Liver (tissue), 9 donors: ENCODE results near the gene WFS1. TPM values are rescaled to one million over a fixed set of nuclear protein-coding genes. Genes with fewer than 3 reads are reported as not detected.

Experiments used
- DNase-seq: peaks from one replicate; pipeline ENCODE4 v3.0.0-alpha.2; 2017; ENCODE audit warnings: low spot score
- H3K27ac ChIP-seq, 2 donors: one replicate each; pipeline ENCODE4 v1.7.0; 2013; ENCODE audit warnings: inconsistent platforms in 2 of 2, low read length in 2 of 2, control low read depth in 1 of 2, low read depth in 1 of 2, mild to moderate bottlenecking in 1 of 2
- H3K27me3 ChIP-seq, 4 donors: one replicate each; pipeline versions ENCODE4 v1.6.1 to v1.7.0; 2013; ENCODE audit warnings: low read length in 3 of 4, inconsistent platforms in 1 of 4, mild to moderate bottlenecking in 1 of 4, moderate library complexity in 1 of 4; ENCODE audit not compliant: control insufficient read depth in 4 of 4, insufficient read depth in 4 of 4
- H3K36me3 ChIP-seq, 4 donors: one replicate each; pipeline versions ENCODE4 v1.6.1 to v1.7.0; 2013; ENCODE audit warnings: low read length in 3 of 4, mild to moderate bottlenecking in 3 of 4, low read depth in 1 of 4, moderate library complexity in 1 of 4; ENCODE audit not compliant: control insufficient read depth in 4 of 4, insufficient read depth in 3 of 4
- H3K4me1 ChIP-seq, 4 donors: one replicate each; pipeline versions ENCODE4 v1.6.1 to v1.7.0; 2013; ENCODE audit warnings: low read length in 3 of 4, mild to moderate bottlenecking in 3 of 4, moderate library complexity in 1 of 4; ENCODE audit not compliant: control insufficient read depth in 4 of 4, insufficient read depth in 4 of 4
- H3K4me3 ChIP-seq, 3 donors: one replicate each; pipeline versions ENCODE4 v1.6.1 to v1.7.0; 2013; ENCODE audit warnings: low read length in 3 of 3, control low read depth in 1 of 3, low read depth in 1 of 3, mild to moderate bottlenecking in 1 of 3
- H3K9ac ChIP-seq, 2 donors: one replicate each; pipeline ENCODE4 v1.7.0; 2013; ENCODE audit warnings: low read length in 2 of 2, mild to moderate bottlenecking in 2 of 2, moderate library complexity in 2 of 2, control low read depth in 1 of 2, low read depth in 1 of 2
- H3K9me3 ChIP-seq, 4 donors: one replicate each; pipeline versions ENCODE4 v1.6.1 to v1.7.0; 2013; ENCODE audit warnings: low read length in 3 of 4; ENCODE audit not compliant: control insufficient read depth in 4 of 4
- CTCF ChIP-seq: fragments of 150-350 bp; IDR thresholded peaks from 2 replicates; pipeline ENCODE4 v1.5.1; 2017; ENCODE audit warnings: improper control_type of control experiment, low read depth, low read length; ENCODE audit not compliant: missing input control
- EGR1 ChIP-seq, 2 donors: IDR thresholded peaks; 2 replicates each; pipeline ENCODE4 v1.6.1; 2016 to 2018; ENCODE audit warnings: antibody characterized with exemption in 2 of 2, low read depth in 2 of 2
- FOXA1 ChIP-seq: IDR thresholded peaks from 2 replicates; pipeline ENCODE4 v1.6.1; 2016; ENCODE audit warnings: antibody characterized with exemption
- FOXA2 ChIP-seq: IDR thresholded peaks from 2 replicates; pipeline ENCODE4 v1.6.1; 2016; ENCODE audit warnings: antibody characterized with exemption
- GABPA ChIP-seq, 2 donors: IDR thresholded peaks in 1 of 2; conservative IDR thresholded peaks in 1 of 2; 2 replicates each; pipeline ENCODE4 v1.6.1; 2016; ENCODE audit warnings: antibody characterized with exemption in 2 of 2, mild to moderate bottlenecking in 1 of 2, moderate library complexity in 1 of 2
- HNF4A ChIP-seq, 2 donors: conservative IDR thresholded peaks; 2 replicates each; pipeline ENCODE4 v1.6.1; 2016; ENCODE audit warnings: antibody characterized with exemption in 2 of 2, mild to moderate bottlenecking in 2 of 2
- HNF4G ChIP-seq: IDR thresholded peaks from 2 replicates; pipeline ENCODE4 v1.6.1; 2016; ENCODE audit warnings: antibody characterized with exemption
- JUND ChIP-seq, 2 donors: IDR thresholded peaks; 2 replicates each; pipeline ENCODE4 v1.6.1; 2016; ENCODE audit warnings: antibody characterized with exemption in 2 of 2
- MAX ChIP-seq: IDR thresholded peaks from 2 replicates; pipeline ENCODE4 v1.6.1; 2016; ENCODE audit warnings: antibody characterized with exemption
- NR2F2 ChIP-seq: IDR thresholded peaks from 2 replicates; pipeline ENCODE4 v1.6.1; 2016; ENCODE audit warnings: antibody characterized with exemption
- RAD21 ChIP-seq, 2 donors: IDR thresholded peaks; 2 replicates each; pipeline ENCODE4 v1.6.1; 2016; ENCODE audit warnings: antibody characterized with exemption in 2 of 2, mild to moderate bottlenecking in 2 of 2
- REST ChIP-seq: IDR thresholded peaks from 2 replicates; pipeline ENCODE4 v1.6.1; 2016; ENCODE audit warnings: antibody characterized with exemption, mild to moderate bottlenecking
- RXRA ChIP-seq, 2 donors: IDR thresholded peaks; 2 replicates each; pipeline ENCODE4 v1.6.1; 2017 to 2018; ENCODE audit warnings: antibody characterized with exemption in 2 of 2, mild to moderate bottlenecking in 1 of 2
- SP1 ChIP-seq: IDR thresholded peaks from 2 replicates; pipeline ENCODE4 v1.6.1; 2018; ENCODE audit warnings: antibody characterized with exemption, mild to moderate bottlenecking
- TAF1 ChIP-seq: conservative IDR thresholded peaks from 2 replicates; pipeline ENCODE4 v1.6.1; 2016; ENCODE audit warnings: antibody characterized with exemption, mild to moderate bottlenecking
- YY1 ChIP-seq: IDR thresholded peaks from 2 replicates; pipeline ENCODE4 v1.6.1; 2016; ENCODE audit warnings: antibody characterized with exemption, mild to moderate bottlenecking
- ZBTB33 ChIP-seq: IDR thresholded peaks from 2 replicates; pipeline ENCODE4 v1.6.1; 2016; ENCODE audit warnings: antibody characterized with exemption
- WGBS: extraction: QIAGEN DNeasy Blood & Tissue Kit; methylation state at CpG from one replicate; pipeline ENCODE4 v1.1.7; 2013; 5-methylcytosine and 5-hydroxymethylcytosine counted together
- polyA plus RNA-seq, 2 donors: library from polyadenylated mRNA; stranded (reverse) in 1 of 2; unstranded in 1 of 2; fragments of 200-250 nt in 1 of 2; fragments of >200 nt in 1 of 2; fragmentation: Nextera tagmentation in 1 of 2; extraction: Ambion mirVana in 1 of 2; gene quantifications; one replicate each; pipeline versions ENCODE4 v1.2.1 to v1.2.3, GENCODE V29; 2013 to 2015
- total RNA-seq, 2 donors: library from RNA; depleted of rRNA; stranded (reverse); fragments of >200 nt; gene quantifications; one replicate each; pipeline ENCODE4 v1.2.3, GENCODE V29; 2014
- donor health status: healthy.
- donor health status: healthy.
- donor health status: healthy.
- donor health status: healthy.
- donor health status: healthy.

Gene WFS1
- total and polyA plus RNA-seq, 4 donors: 6.0 to 23.9 (median 13.0) TPM

- Histone ChIP-seq H3K27me3 (peaks cover 0 to 4% (median 0%) of the 10 kb centered on the region in 4 donors), H3K36me3 (no peaks in the 10 kb centered on the region), H3K9ac (no peak overlapping the region), H3K4me1 (peaks cover 0 to 4% (median 0%) of the 10 kb centered on the region in 4 donors), H3K27ac (no peak overlapping the region), H3K9me3 (no peaks in the 10 kb centered on the region), H3K4me3 (no peak overlapping the region)
- no peak for DNase-seq
- no peak for TF ChIP-seq FOXA1
- TF ChIP-seq GABPA (IDR thresholded peaks at IDR 0.05 in 1 of 2, conservative IDR thresholded peaks at IDR 0.05 in 1 of 2): no peak
- no peak for TF ChIP-seq ZBTB33
- 79% methylated on average over 13 of the region's 13 CpGs for WGBS
These were observed 70.3 kb downstream of the WFS1 start for GRCh38 chr4:6339818-6340445.

- H3K27ac ChIP-seq: no peak overlapping the region
- H3K9ac ChIP-seq: no peak overlapping the region
- H3K36me3 ChIP-seq: no peaks in the 10 kb centered on the region
- peaks cover 0 to 4% (median 0%) of the 10 kb centered on the region in 4 donors for H3K27me3 ChIP-seq
- no peaks in the 10 kb centered on the region for H3K9me3 ChIP-seq
- WGBS: 64% methylated on average over 9 of the region's 9 CpGs
- H3K4me3 ChIP-seq: no peak overlapping the region
- H3K4me1 ChIP-seq: peaks cover 0 to 4% (median 0%) of the 10 kb centered on the region in 4 donors
- no peak for TF ChIP-seq REST
- no peak for TF ChIP-seq EGR1 (IDR thresholded peaks at IDR 0.05; ENCODE audit: low read depth in 2 of 2)
- TF ChIP-seq HNF4G: no peak
- TF ChIP-seq TAF1: no peak
- no peak for TF ChIP-seq HNF4A (conservative IDR thresholded peaks at IDR 0.05)
- TF ChIP-seq FOXA2: no peak
- no peak for TF ChIP-seq JUND (IDR thresholded peaks at IDR 0.05)
- no peak for TF ChIP-seq RXRA (IDR thresholded peaks at IDR 0.05)
- no peak for TF ChIP-seq MAX
- no peak for TF ChIP-seq ZBTB33
- no peak for TF ChIP-seq NR2F2
- TF ChIP-seq YY1: no peak
- no peak for TF ChIP-seq GABPA (IDR thresholded peaks at IDR 0.05 in 1 of 2, conservative IDR thresholded peaks at IDR 0.05 in 1 of 2)
- TF ChIP-seq SP1: no peak
- TF ChIP-seq RAD21 (IDR thresholded peaks at IDR 0.05): no peak
- TF ChIP-seq FOXA1: no peak
- TF ChIP-seq CTCF: no peak
- no peak for DNase-seq
These were observed 70.9 kb downstream of the WFS1 start for GRCh38 chr4:6340446-6341015.
